Measurements from ENCODE around the gene STK35.

Gene STK35

GRCh38 chr20:2118783-2119182 lies 17.2 kb downstream of the STK35 start:
- H3K4me1 ChIP-seq, result no peaks in the 10 kb centered on the region
- H3K4me3 ChIP-seq (ENCODE audit: low read depth, low read length), result no peak overlapping the region
- peaks cover 5% of the 10 kb centered on the region; the same call in 1 of the 2 replicates for H3K36me3 ChIP-seq
- no peaks in the 10 kb centered on the region for H3K27me3 ChIP-seq
- no peak for TF ChIP-seq CTCF (IDR thresholded peaks at IDR 0.05; ENCODE audit: low read depth, low read length)
- no peak for DNase-seq
- H3K9me3 ChIP-seq, result no peaks in the 10 kb centered on the region

DNA sequence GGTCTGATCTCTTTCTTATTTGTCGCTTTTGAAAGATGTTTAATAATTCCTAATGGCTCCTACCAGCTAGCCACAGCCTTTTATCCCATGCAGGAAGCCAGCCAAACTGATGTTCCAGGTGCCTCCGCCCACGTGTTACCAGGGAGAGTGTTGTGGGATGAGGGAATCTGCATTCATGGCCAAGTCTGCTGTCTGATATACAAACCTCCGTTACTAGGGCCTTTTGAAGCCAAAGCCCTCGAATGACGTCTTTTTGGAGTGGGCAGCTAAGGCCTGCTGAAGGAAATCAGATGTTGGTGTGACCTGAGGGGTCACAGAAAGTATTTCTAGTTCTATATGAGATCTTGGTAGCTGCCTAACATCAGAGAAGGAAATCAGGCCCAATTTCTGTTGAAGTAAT lies 21.3 kb downstream of the STK35 start:
- Histone ChIP-seq H3K27me3 (no peaks in the 10 kb centered on the region), H3K9me3 (no peaks in the 10 kb centered on the region), H3K36me3 (no peaks in the 10 kb centered on the region), H3K4me1 (no peaks in the 10 kb centered on the region), H3K4me3 (ENCODE audit: low read depth, low read length) (no peak overlapping the region)
- no peak for TF ChIP-seq CTCF (IDR thresholded peaks at IDR 0.05; ENCODE audit: low read depth, low read length)
- DNase-seq, result no peak

GRCh38 chr20:2123720-2124119 lies 22.1 kb downstream of the STK35 start:
- no peak for DNase-seq
- no peaks in the 10 kb centered on the region for H3K27me3 ChIP-seq
- TF ChIP-seq CTCF (IDR thresholded peaks at IDR 0.05; ENCODE audit: low read depth, low read length), result no peak
- no peaks in the 10 kb centered on the region for H3K4me1 ChIP-seq
- no peak overlapping the region for H3K4me3 ChIP-seq (ENCODE audit: low read depth, low read length)
- H3K9me3 ChIP-seq, result no peaks in the 10 kb centered on the region
- no peaks in the 10 kb centered on the region for H3K36me3 ChIP-seq

- DNase-seq, result peak; percentile 13
- H3K9me3 ChIP-seq, result no peaks in the 10 kb centered on the region
- no peak overlapping the region for H3K4me3 ChIP-seq (ENCODE audit: low read depth, low read length)
- TF ChIP-seq CTCF (IDR thresholded peaks at IDR 0.05; ENCODE audit: low read depth, low read length), result no peak
- H3K36me3 ChIP-seq, result no peaks in the 10 kb centered on the region
- no peaks in the 10 kb centered on the region for H3K4me1 ChIP-seq
- no peaks in the 10 kb centered on the region for H3K27me3 ChIP-seq
Measured at GRCh38 chr20:2124564-2125213, 23.1 kb downstream of the STK35 start.

DNA sequence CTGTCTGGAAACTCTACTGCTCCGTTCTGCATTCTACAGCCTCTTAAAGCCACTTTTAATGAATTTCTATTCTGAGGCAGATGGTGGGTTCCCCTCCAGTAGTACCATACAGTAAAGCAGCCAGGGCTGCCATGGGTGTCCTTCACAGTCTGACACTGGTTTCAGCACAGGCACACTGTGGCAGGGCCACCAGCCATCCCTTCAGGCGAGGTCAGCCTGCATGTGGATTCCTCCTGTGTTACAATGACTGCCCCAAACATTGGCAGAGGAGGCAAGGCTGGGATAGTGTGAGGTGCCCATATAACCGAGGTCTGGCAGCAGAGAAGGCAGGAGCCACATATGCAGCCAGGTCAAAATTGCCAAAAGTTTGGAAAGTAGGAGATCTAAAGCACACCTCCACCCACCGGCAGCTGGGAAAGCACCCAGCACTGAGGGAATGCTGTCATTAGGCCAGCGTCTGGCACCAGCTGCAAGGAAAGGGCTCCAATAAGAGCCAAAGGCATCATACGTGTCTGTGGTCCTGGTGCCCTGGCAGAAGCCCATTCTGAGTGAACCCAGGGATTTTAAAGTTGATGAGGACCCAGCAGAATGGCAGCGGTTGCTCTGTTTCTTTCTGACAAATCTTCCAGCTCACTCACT lies 24.0 kb downstream of the STK35 start:
- H3K4me3 ChIP-seq (ENCODE audit: low read depth, low read length), result no peak overlapping the region
- H3K4me1 ChIP-seq, result no peaks in the 10 kb centered on the region
- TF ChIP-seq CTCF (IDR thresholded peaks at IDR 0.05; ENCODE audit: low read depth, low read length), result no peak
- no peak for DNase-seq
- no peaks in the 10 kb centered on the region for H3K9me3 ChIP-seq
- H3K36me3 ChIP-seq, result no peaks in the 10 kb centered on the region
- no peaks in the 10 kb centered on the region for H3K27me3 ChIP-seq

- no peak for TF ChIP-seq CTCF (IDR thresholded peaks at IDR 0.05; ENCODE audit: low read depth, low read length)
- Histone ChIP-seq H3K4me1 (no peaks in the 10 kb centered on the region), H3K9me3 (no peaks in the 10 kb centered on the region), H3K27me3 (no peaks in the 10 kb centered on the region), H3K36me3 (no peaks in the 10 kb centered on the region), H3K4me3 (ENCODE audit: low read depth, low read length) (no peak overlapping the region)
- no peak for DNase-seq
Measured at GRCh38 chr20:2127238-2127637, 25.6 kb downstream of the STK35 start.
